ENCODE measurements around the gene CBL. TPM values are rescaled to one million over a fixed set of nuclear protein-coding genes. Genes with fewer than 3 reads are reported as not detected.
"Not testable (repeated sequence)": the region's sequence is repeated elsewhere in the genome, so short reads cannot be mapped to it uniquely, and the experiment has no call there.

Gene CBL
- total RNA-seq, 2 experiments from 2014 or later = 25.3 to 25.7 TPM

DNA sequence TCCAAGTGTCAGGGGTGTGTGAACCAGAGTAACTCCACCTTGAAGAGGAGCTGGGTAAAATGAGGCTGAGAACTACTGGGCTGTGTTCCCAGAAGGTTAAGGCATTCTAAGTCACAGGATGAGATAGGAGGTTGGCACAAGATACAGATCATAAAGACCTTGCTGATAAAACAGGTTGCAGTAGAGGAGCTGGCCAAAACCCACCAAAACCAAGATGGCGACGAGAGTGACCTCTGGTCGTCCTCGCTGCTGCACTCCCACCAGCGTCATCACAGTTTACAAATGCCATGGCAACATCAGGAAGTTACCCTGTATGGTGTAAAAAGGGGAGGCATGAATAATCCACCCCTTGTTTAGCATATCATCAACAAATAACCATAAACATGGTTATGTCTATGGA, 4.9 kb upstream of the CBL start:
- H3K4me3 Mint-ChIP-seq; DNase-seq; intact Hi-C loops (cut with micrococcal nuclease); H3K27me3 Mint-ChIP-seq (ENCODE audit: low read depth); H3K9me3 Mint-ChIP-seq; H3K4me1 Mint-ChIP-seq (ENCODE audit: low read depth); H3K27ac Mint-ChIP-seq; H3K36me3 Mint-ChIP-seq (ENCODE audit: low read depth): not testable (repeated sequence)
- CTCF ChIA-PET = interaction anchor here (0.6 to 1.2 kb wide), 5 partner anchors 95 to 127 kb away, joined by 3 read pairs; no protein-coding TSS in a partner anchor

DNA sequence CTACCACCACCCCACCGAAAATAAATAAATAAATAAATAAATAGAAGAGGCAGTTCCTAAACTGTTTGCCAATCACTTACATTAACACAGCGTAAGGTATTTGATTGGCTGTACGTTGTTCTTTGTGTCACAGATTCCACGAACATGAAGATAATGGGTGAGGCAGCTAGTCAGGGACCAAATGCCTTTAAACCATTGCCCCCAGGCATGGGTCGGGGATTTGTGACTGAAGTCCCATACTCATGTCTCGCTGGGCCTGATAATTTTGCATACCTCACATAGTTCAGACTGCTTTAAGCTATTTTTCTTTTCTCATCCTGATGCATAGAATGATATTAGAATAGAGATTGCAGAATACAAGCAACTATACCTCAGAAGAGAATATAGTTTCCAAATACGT, 3.6 kb upstream of the CBL start:
- Mint-ChIP-seq H3K4me3 (no peak overlapping the region), H3K36me3 (ENCODE audit: low read depth) (no peaks in the 10 kb centered on the region), H3K27ac (no peak overlapping the region), H3K27me3 (ENCODE audit: low read depth) (no peaks in the 10 kb centered on the region), H3K4me1 (ENCODE audit: low read depth) (peaks cover 8% of the 10 kb centered on the region), H3K9me3 (no peaks in the 10 kb centered on the region)
- CTCF ChIA-PET = interaction anchor here (1.2 to 1.4 kb wide), 2 partner anchors 33 to 82 kb away, joined by 4 to 6 read pairs; no protein-coding TSS in a partner anchor
- intact Hi-C loops (cut with micrococcal nuclease) = no loop called here
- no peak for DNase-seq

DNA sequence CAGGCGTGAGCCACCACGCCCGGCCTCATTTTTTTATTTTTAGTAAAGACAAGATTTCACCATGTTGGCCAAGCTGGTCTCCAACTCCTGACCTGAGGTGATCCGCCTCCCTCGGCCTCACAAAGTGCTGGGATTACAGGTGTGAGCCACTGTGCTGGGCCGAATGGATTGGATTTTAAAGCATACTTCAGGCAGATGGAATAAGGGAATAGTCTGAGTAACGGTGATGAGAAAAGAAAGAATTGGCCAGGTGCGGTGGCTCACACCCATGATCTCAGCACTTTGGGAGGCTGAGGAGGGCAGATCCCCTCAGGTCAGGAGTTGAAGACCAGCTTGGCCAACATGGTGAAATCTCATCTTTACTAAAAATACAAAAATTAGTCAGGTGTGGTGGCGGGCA, 2.1 kb upstream of the CBL start:
- no peaks in the 10 kb centered on the region for H3K36me3 Mint-ChIP-seq (ENCODE audit: low read depth)
- peaks cover 19% of the 10 kb centered on the region for H3K4me1 Mint-ChIP-seq (ENCODE audit: low read depth)
- H3K27me3 Mint-ChIP-seq (ENCODE audit: low read depth) = no peaks in the 10 kb centered on the region
- DNase-seq = no peak
- H3K4me3 Mint-ChIP-seq = no peak overlapping the region
- H3K9me3 Mint-ChIP-seq = no peaks in the 10 kb centered on the region
- intact Hi-C loops (cut with micrococcal nuclease) = no loop called here
- H3K27ac Mint-ChIP-seq = no peak overlapping the region
- CTCF ChIA-PET = interaction anchor here (0.6 to 4.6 kb wide), 5 partner anchors 9 to 118 kb away, joined by 3 to 63 read pairs (median 4); no protein-coding TSS in a partner anchor

GRCh38 chr11:119205080-119205479, 1.1 kb upstream of the CBL start:
- Mint-ChIP-seq H3K36me3 (ENCODE audit: low read depth) (no peaks in the 10 kb centered on the region), H3K27me3 (ENCODE audit: low read depth) (no peaks in the 10 kb centered on the region), H3K4me3 (peak overlapping the region; percentile 15), H3K27ac (no peak overlapping the region), H3K9me3 (no peaks in the 10 kb centered on the region), H3K4me1 (ENCODE audit: low read depth) (peaks cover 28% of the 10 kb centered on the region)
- CTCF ChIA-PET = interaction anchor here (1.0 to 4.6 kb wide), 17 partner anchors 9 to 133 kb away, joined by 3 to 63 read pairs (median 4); partner anchors contain the start of gene DPAGT1
- intact Hi-C loops (cut with micrococcal nuclease) = loop anchor here (1.0 to 5.0 kb wide), 4 partner anchors 57 to 1878 kb away; partner anchors contain the start of genes CENATAC and CEP164
- no peak for DNase-seq

- CTCF ChIA-PET = interaction anchor here (0.5 to 4.6 kb wide), 27 partner anchors 10 to 140 kb away, joined by 3 to 63 read pairs (median 4); partner anchors contain the start of gene C2CD2L
- H3K4me1 Mint-ChIP-seq (ENCODE audit: low read depth) = peaks cover 31% of the 10 kb centered on the region
- H3K27me3 Mint-ChIP-seq (ENCODE audit: low read depth) = no peaks in the 10 kb centered on the region
- H3K36me3 Mint-ChIP-seq (ENCODE audit: low read depth) = no peaks in the 10 kb centered on the region
- no peaks in the 10 kb centered on the region for H3K9me3 Mint-ChIP-seq
- peak overlapping the region; percentile 93 for H3K4me3 Mint-ChIP-seq
- peak overlapping the region; percentile 85 for H3K27ac Mint-ChIP-seq
- peak; percentile 66 for DNase-seq
- intact Hi-C loops (cut with micrococcal nuclease) = loop anchor here (1.0 to 5.0 kb wide), 8 partner anchors 34 to 1879 kb away; partner anchors contain the start of genes CENATAC, CEP164, HYOU1 and NLRX1
Observed at GRCh38 chr11:119206511-119207414, 624 bp downstream of the CBL start.

- Mint-ChIP-seq H3K9me3 (no peaks in the 10 kb centered on the region), H3K4me1 (ENCODE audit: low read depth) (peaks cover 31% of the 10 kb centered on the region), H3K27me3 (ENCODE audit: low read depth) (no peaks in the 10 kb centered on the region), H3K36me3 (ENCODE audit: low read depth) (no peaks in the 10 kb centered on the region), H3K27ac (peak overlapping the region; percentile 85), H3K4me3 (peak overlapping the region; percentile 93)
- no peak for DNase-seq
- CTCF ChIA-PET = interaction anchor here (0.7 to 4.6 kb wide), 6 partner anchors 15 to 115 kb away, joined by 3 to 63 read pairs (median 6); no protein-coding TSS in a partner anchor
- intact Hi-C loops (cut with micrococcal nuclease) = loop anchor here (1.0 to 5.0 kb wide), 6 partner anchors 33 to 1880 kb away; partner anchors contain the start of genes CENATAC, CEP164, HYOU1 and NLRX1
Observed at GRCh38 chr11:119207415-119207960, 1.3 kb downstream of the CBL start.

DNA sequence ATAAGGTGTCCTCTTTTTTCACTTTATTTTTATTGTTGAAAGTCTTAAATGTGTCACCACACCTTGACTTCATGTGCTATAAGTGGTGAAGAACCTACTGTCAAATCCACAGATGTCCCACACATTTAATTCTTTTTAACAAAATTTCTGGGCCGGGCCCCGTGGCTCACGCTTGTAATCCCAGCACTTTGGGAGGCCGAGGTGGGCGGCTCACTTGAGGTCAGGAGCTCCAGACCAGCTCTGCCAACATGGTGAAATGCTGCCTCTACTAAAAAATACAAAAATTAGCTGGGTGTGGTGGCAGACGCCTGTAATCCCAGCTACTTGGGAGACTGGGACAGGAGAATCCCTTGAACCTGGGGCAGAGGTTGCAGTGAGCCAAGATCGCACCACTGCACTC, 3.0 kb downstream of the CBL start:
- Mint-ChIP-seq H3K4me1 (ENCODE audit: low read depth) (peaks cover 41% of the 10 kb centered on the region), H3K27me3 (ENCODE audit: low read depth) (no peaks in the 10 kb centered on the region), H3K36me3 (ENCODE audit: low read depth) (no peaks in the 10 kb centered on the region), H3K4me3 (no peak overlapping the region), H3K9me3 (no peaks in the 10 kb centered on the region), H3K27ac (no peak overlapping the region)
- CTCF ChIA-PET = interaction anchor here (0.6 to 2.0 kb wide), 7 partner anchors 28 to 1141 kb away, joined by 3 to 12 read pairs (median 3); no protein-coding TSS in a partner anchor
- DNase-seq = no peak
- intact Hi-C loops (cut with micrococcal nuclease) = loop anchor here (5.0 kb wide), 2 partner anchors 212 to 1882 kb away; partner anchors contain the start of genes CENATAC and CEP164

- Mint-ChIP-seq H3K4me1 (ENCODE audit: low read depth) (peaks cover 47% of the 10 kb centered on the region), H3K4me3 (no peak overlapping the region), H3K36me3 (ENCODE audit: low read depth) (no peaks in the 10 kb centered on the region), H3K27me3 (ENCODE audit: low read depth) (no peaks in the 10 kb centered on the region), H3K27ac (no peak overlapping the region), H3K9me3 (no peaks in the 10 kb centered on the region)
- no peak for DNase-seq
- CTCF ChIA-PET = interaction anchor here (0.6 to 2.0 kb wide), 8 partner anchors 69 to 1142 kb away, joined by 3 to 12 read pairs (median 3); no protein-coding TSS in a partner anchor
- intact Hi-C loops (cut with micrococcal nuclease) = no loop called here
Observed at GRCh38 chr11:119210050-119210449, 3.9 kb downstream of the CBL start.

DNA sequence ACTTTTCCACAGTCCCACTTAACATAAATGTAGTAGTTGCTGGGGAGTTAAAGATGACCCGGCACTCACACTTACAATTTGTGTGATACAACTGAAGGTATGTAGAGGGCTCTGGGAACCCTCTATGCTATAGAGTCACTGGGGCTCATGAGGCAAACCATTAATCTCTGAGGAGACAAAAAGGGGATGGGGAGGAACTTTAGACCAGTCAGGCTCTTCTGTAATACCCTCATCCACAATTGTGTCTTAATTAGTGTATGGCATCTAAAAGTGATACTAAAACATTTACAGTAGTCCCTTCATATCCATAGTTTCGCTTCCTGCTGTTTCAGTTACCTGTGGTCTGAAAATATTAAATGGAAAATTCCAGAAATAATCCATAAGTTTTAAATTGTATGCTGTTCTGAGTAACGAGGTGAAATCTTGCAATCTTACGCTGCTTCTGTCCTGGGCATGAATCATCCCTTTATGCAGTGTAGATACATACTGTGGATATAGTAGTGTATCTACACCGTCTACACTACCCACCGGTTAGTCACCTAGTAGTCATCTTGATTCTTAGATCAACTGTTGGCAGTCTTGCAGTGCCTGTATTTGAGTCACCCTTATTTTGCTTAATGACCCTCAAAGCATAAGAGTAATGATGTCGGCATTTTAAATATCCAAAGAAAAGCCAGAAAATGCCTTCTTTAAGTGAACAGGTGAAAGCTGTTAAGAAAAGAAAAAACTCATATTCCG, 12.2 kb downstream of the CBL start:
- intact Hi-C loops (cut with micrococcal nuclease) = loop anchor here (1.0 kb wide), 2 partner anchors 22 to 48 kb away; no protein-coding TSS in a partner anchor
- CTCF ChIA-PET = interaction anchor here (1.0 to 2.0 kb wide), 3 partner anchors 12 to 49 kb away, joined by 3 to 10 read pairs (median 3); partner anchors contain the start of gene CBL
- Mint-ChIP-seq H3K4me1 (ENCODE audit: low read depth) (peaks cover 57% of the 10 kb centered on the region), H3K36me3 (ENCODE audit: low read depth) (no peaks in the 10 kb centered on the region), H3K9me3 (no peaks in the 10 kb centered on the region), H3K27me3 (ENCODE audit: low read depth) (no peaks in the 10 kb centered on the region), H3K27ac (peak overlapping the region; percentile 33), H3K4me3 (no peak overlapping the region)
- peak; percentile 37 for DNase-seq

DNA sequence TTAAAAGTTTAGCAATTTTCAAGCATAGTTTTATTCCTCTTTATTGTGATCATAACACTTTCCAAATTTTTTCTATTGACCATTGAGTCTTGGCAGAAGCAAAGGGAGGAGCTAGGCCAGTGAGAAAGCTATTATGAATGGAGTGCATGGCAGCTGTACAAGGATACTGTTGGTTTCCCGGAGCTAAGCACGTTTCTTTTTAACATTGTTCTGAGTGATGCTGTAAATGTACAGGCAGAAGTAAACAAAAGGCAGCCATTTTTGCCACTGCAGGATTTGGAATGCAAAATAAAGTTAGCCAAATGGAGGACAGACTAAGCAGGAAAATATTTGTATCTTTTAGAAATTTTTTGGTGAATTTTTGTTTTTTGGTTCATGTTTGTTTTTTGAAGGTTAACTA, 16.2 kb downstream of the CBL start:
- H3K36me3 Mint-ChIP-seq (ENCODE audit: low read depth) = peaks cover 4% of the 10 kb centered on the region
- no peak overlapping the region for H3K27ac Mint-ChIP-seq
- no peak for DNase-seq
- H3K27me3 Mint-ChIP-seq (ENCODE audit: low read depth) = no peaks in the 10 kb centered on the region
- no peak overlapping the region for H3K4me3 Mint-ChIP-seq
- CTCF ChIA-PET = interaction anchor here (0.6 to 2.5 kb wide), 6 partner anchors 15 to 120 kb away, joined by 3 to 8 read pairs (median 3); partner anchors contain the start of gene CBL
- H3K9me3 Mint-ChIP-seq = no peaks in the 10 kb centered on the region
- peaks cover 64% of the 10 kb centered on the region for H3K4me1 Mint-ChIP-seq (ENCODE audit: low read depth)
- intact Hi-C loops (cut with micrococcal nuclease) = no loop called here

- CTCF ChIA-PET = interaction anchor here (0.6 to 2.5 kb wide), 3 partner anchors 16 to 121 kb away, joined by 3 to 8 read pairs (median 3); partner anchors contain the start of gene CBL
- no peaks in the 10 kb centered on the region for H3K27me3 Mint-ChIP-seq (ENCODE audit: low read depth)
- intact Hi-C loops (cut with micrococcal nuclease) = no loop called here
- peaks cover 4% of the 10 kb centered on the region for H3K36me3 Mint-ChIP-seq (ENCODE audit: low read depth)
- peaks cover 62% of the 10 kb centered on the region for H3K4me1 Mint-ChIP-seq (ENCODE audit: low read depth)
- H3K9me3 Mint-ChIP-seq = no peaks in the 10 kb centered on the region
- H3K27ac Mint-ChIP-seq = no peak overlapping the region
- H3K4me3 Mint-ChIP-seq = no peak overlapping the region
- no peak for DNase-seq
Observed at GRCh38 chr11:119222891-119223290, 16.8 kb downstream of the CBL start.

Data from activated naive CD4-positive, alpha-beta T cell treated with anti-CD3 and anti-CD28 coated beads for 36 hours (primary cell).